HL-60 (cell line): ENCODE data around the gene COG1.

Source experiments
- DNase-seq, 2 experiments: peaks; one replicate each; pipeline ENCODE4 v3.0.0-alpha.2; 2010 to 2020; ENCODE audit warnings: low read depth in 1 of 2, low spot score in 1 of 2
- H3K27ac ChIP-seq: fragments of 250-450 bp; sonication (Bioruptor Pico); replicated peaks from 2 replicates; pipeline ENCODE4 v1.5.1; 2020; ENCODE audit warnings: mild to moderate bottlenecking, moderate library complexity
- H3K27me3 ChIP-seq: fragments of 250-450 bp; sonication (Bioruptor Pico); 2 replicates; pipeline ENCODE4 v1.5.1; 2021; ENCODE audit warnings: mild to moderate bottlenecking, moderate library complexity; ENCODE audit not compliant: insufficient read depth, poor library complexity, severe bottlenecking
- H3K4me3 ChIP-seq: replicated peaks from 2 replicates; pipeline ENCODE4 v1.5.1; 2011; ENCODE audit warnings: mild to moderate bottlenecking, control low read depth, low read length; ENCODE audit not compliant: insufficient read depth
- CTCF ChIP-seq: IDR thresholded peaks from one replicate; pipeline ENCODE4 v1.5.1; 2011; ENCODE audit warnings: low read length, control low read depth, inconsistent platforms; ENCODE audit not compliant: insufficient read depth
- GABPA ChIP-seq: IDR thresholded peaks from 2 replicates; pipeline ENCODE4 v1.6.1; 2012; ENCODE audit warnings: low read depth
- POLR2AphosphoS5 ChIP-seq: IDR thresholded peaks from 2 replicates; pipeline ENCODE4 v1.6.1; 2012; ENCODE audit warnings: low read depth
- REST ChIP-seq: IDR thresholded peaks from 2 replicates; pipeline ENCODE4 v1.6.1; 2012; ENCODE audit warnings: low read depth; ENCODE audit not compliant: insufficient replicate concordance
- SPI1 ChIP-seq: IDR thresholded peaks from 2 replicates; pipeline ENCODE4 v1.6.1; 2012; ENCODE audit warnings: low read depth, mild to moderate bottlenecking, borderline replicate concordance

The COG1 gene

GRCh38 chr17:73251871-73252270, 59.0 kb downstream of the COG1 start:
- Histone ChIP-seq H3K27me3 (no peaks in the 10 kb centered on the region), H3K4me3 (no peak overlapping the region), H3K27ac (no peak overlapping the region)
- TF ChIP-seq REST (no peak), CTCF (no peak), POLR2AphosphoS5 (no peak), SPI1 (no peak), GABPA (no peak)
- DNase-seq, result no peak

GRCh38 chr17:73255671-73256181, 62.9 kb downstream of the COG1 start:
- H3K27me3 ChIP-seq, result no peaks in the 10 kb centered on the region
- peak in 1 of 2 experiments; percentile 36 for DNase-seq
- TF ChIP-seq REST (no peak), CTCF (peak; percentile 99)
- H3K27ac ChIP-seq, result no peak overlapping the region
- H3K4me3 ChIP-seq, result no peak overlapping the region

- Histone ChIP-seq H3K4me3 (no peak overlapping the region), H3K27me3 (no peaks in the 10 kb centered on the region), H3K27ac (no peak overlapping the region)
- no peak for TF ChIP-seq REST
- no peak for TF ChIP-seq SPI1
- no peak for TF ChIP-seq CTCF
- TF ChIP-seq POLR2AphosphoS5, result no peak
- TF ChIP-seq GABPA, result no peak
- no peak for DNase-seq
Observed at GRCh38 chr17:73256220-73256619, 63.4 kb downstream of the COG1 start.
